Measurements from ENCODE around the gene OTULINL.

GRCh38 chr5:14660833-14661232, 79.2 kb downstream of the OTULINL start:
- TF ChIP-seq, protein P1, sequence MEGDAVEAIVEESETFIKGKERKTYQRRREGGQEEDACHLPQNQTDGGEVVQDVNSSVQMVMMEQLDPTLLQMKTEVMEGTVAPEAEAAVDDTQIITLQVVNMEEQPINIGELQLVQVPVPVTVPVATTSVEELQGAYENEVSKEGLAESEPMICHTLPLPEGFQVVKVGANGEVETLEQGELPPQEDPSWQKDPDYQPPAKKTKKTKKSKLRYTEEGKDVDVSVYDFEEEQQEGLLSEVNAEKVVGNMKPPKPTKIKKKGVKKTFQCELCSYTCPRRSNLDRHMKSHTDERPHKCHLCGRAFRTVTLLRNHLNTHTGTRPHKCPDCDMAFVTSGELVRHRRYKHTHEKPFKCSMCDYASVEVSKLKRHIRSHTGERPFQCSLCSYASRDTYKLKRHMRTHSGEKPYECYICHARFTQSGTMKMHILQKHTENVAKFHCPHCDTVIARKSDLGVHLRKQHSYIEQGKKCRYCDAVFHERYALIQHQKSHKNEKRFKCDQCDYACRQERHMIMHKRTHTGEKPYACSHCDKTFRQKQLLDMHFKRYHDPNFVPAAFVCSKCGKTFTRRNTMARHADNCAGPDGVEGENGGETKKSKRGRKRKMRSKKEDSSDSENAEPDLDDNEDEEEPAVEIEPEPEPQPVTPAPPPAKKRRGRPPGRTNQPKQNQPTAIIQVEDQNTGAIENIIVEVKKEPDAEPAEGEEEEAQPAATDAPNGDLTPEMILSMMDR (IDR thresholded peaks at IDR 0.05) = no peak
- TF ChIP-seq ZFX (IDR thresholded peaks at IDR 0.05; ENCODE audit: borderline replicate concordance) = no peak
